ENCODE results near the gene NFKB1. TPM values are rescaled to one million over a fixed set of nuclear protein-coding genes. Genes with fewer than 3 reads are reported as not detected.

NFKB1 gene
- total and polyA plus RNA-seq, 10 of the 15 experiments (the other 5 are each of a cell fraction or from before 2014, with no cell fraction given): 8.7 to 110 (median 57.3) TPM

- TF ChIP-seq, protein P1, sequence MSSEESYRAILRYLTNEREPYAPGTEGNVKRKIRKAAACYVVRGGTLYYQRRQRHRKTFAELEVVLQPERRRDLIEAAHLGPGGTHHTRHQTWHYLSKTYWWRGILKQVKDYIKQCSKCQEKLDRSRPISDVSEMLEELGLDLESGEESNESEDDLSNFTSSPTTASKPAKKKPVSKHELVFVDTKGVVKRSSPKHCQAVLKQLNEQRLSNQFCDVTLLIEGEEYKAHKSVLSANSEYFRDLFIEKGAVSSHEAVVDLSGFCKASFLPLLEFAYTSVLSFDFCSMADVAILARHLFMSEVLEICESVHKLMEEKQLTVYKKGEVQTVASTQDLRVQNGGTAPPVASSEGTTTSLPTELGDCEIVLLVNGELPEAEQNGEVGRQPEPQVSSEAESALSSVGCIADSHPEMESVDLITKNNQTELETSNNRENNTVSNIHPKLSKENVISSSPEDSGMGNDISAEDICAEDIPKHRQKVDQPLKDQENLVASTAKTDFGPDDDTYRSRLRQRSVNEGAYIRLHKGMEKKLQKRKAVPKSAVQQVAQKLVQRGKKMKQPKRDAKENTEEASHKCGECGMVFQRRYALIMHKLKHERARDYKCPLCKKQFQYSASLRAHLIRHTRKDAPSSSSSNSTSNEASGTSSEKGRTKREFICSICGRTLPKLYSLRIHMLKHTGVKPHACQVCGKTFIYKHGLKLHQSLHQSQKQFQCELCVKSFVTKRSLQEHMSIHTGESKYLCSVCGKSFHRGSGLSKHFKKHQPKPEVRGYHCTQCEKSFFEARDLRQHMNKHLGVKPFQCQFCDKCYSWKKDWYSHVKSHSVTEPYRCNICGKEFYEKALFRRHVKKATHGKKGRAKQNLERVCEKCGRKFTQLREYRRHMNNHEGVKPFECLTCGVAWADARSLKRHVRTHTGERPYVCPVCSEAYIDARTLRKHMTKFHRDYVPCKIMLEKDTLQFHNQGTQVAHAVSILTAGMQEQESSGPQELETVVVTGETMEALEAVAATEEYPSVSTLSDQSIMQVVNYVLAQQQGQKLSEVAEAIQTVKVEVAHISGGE (CRISPR knock-in tag; IDR thresholded peaks at IDR 0.05): no peak
- TF ChIP-seq SUPT20H (IDR thresholded peaks at IDR 0.05; ENCODE audit: borderline replicate concordance, control insufficient read depth, low read depth, low read length): no peak
Measured at GRCh38 chr4:102494603-102495002, 6.6 kb upstream of the NFKB1 start (continued).

DNA sequence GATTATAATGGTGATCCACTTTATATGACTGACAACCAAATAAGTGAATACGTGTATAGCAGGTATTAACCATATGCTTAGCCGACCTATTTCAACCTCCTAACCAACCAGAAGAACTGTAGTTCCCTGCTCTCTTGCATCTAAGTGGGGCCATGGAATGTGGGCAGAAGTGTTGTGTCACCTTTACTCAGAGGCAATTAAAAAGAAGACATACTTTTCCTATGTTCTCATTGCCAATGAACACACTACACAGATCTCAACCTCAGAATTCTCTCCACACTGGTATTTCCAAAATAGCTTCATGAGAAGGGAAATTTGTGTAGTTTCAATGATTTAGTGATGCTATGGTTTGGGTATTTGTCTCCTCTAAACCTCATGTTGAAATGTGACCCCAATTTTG lies 3.2 kb upstream of the NFKB1 start:
- Histone ChIP-seq H3K9ac (ENCODE audit: control insufficient read depth, insufficient read depth, low read length) (no peak overlapping the region), H3K4me3 (no peak overlapping the region), H3K9me3 (replicated peaks; ENCODE audit: control insufficient read depth, insufficient read depth, low read length) (no peaks in the 10 kb centered on the region), H3K4me1 (ENCODE audit: control insufficient read depth, insufficient read depth, low read length) (peaks cover 3% of the 10 kb centered on the region; the same call in 1 of the 2 replicates), H4K20me1 (ENCODE audit: control insufficient read depth, insufficient read depth) (no peaks in the 10 kb centered on the region), H3K27me3 (replicated peaks in 1 of 2; ENCODE audit: control insufficient read depth in 2 of 2, insufficient read depth in 2 of 2, low read length in 1 of 2) (no peaks in the 10 kb centered on the region), H3K79me2 (ENCODE audit: control insufficient read depth, insufficient read depth, low read length) (peaks cover 15% of the 10 kb centered on the region), H2AFZ (ENCODE audit: control insufficient read depth, low read depth, low read length) (no peak overlapping the region), H3K27ac (ENCODE audit: control insufficient read depth, insufficient read depth) (no peak overlapping the region), H3K4me2 (ENCODE audit: control insufficient read depth, insufficient read depth) (no peak overlapping the region), H3K36me3 (ENCODE audit: control insufficient read depth in 2 of 2, insufficient read depth in 2 of 2, low read length in 1 of 2) (no peaks in the 10 kb centered on the region)
- ChIA-PET SMC1A (ENCODE audit: uncharacterized antibody, unreplicated experiment) (no interaction called here), RAD21 (ENCODE audit: unreplicated experiment) (no interaction called here), CTCF (no interaction called here), POLR2A (no interaction called here)
- 100% methylated on average over 2 of the region's 2 CpGs for WGBS (ENCODE audit: insufficient coverage, insufficient replicate concordance, low lambda C conversion rate, missing lambda C conversion rate)
- BruUV-seq (replicated peaks): no TSS peak
- DNase-seq (ENCODE audit: low read depth, low spot score) (no peak), ATAC-seq (no peak), FAIRE-seq (no peak)
- TF ChIP-seq TCF7 (IDR thresholded peaks at IDR 0.05; ENCODE audit: borderline replicate concordance) (no peak), POLR2A (IDR thresholded peaks at IDR 0.05; ENCODE audit: low read depth, low read length) (no peak), EP300 (IDR thresholded peaks at IDR 0.05; ENCODE audit: borderline replicate concordance in 1 of 2, control insufficient read depth in 1 of 2, low read depth in 2 of 2, low read length in 2 of 2) (no peak)
- intact Hi-C loops (cut with micrococcal nuclease; ENCODE audit: unreplicated experiment): no loop called here
- in situ Hi-C loops (cut with MboI): no loop called here
